NCI-H446 (cell line): ENCODE measurements around the gene BEX3.
"Not testable (repeated sequence)": the region's sequence is repeated elsewhere in the genome, so short reads cannot be mapped to it uniquely, and the experiment has no call there.

Experiments used
- DNase-seq, 2 experiments: peaks; one replicate each; lab custom pipeline; 2025; lab: John Stamatoyannopoulos, UW

Gene BEX3

GRCh38 chrX:103382877-103383276 lies 6.5 kb downstream of the BEX3 start:
- no peak for DNase-seq

GRCh38 chrX:103384672-103385071 lies 8.3 kb downstream of the BEX3 start:
- no peak for DNase-seq

GRCh38 chrX:103385283-103385830 lies 9.0 kb downstream of the BEX3 start:
- DNase-seq, result not testable (repeated sequence)

- DNase-seq, result no peak
Measured at GRCh38 chrX:103386332-103386731, 10.0 kb downstream of the BEX3 start.

- no peak for DNase-seq
Measured at GRCh38 chrX:103393487-103393886, 17.1 kb downstream of the BEX3 start.

GRCh38 chrX:103396186-103396585 lies 19.8 kb downstream of the BEX3 start:
- DNase-seq, result no peak

GRCh38 chrX:103396660-103397059 lies 20.3 kb downstream of the BEX3 start:
- no peak for DNase-seq

GRCh38 chrX:103397707-103398106 lies 21.4 kb downstream of the BEX3 start:
- no peak for DNase-seq

- DNase-seq, result no peak
Measured at GRCh38 chrX:103398421-103398864, 22.1 kb downstream of the BEX3 start.

- DNase-seq, result no peak
Measured at GRCh38 chrX:103399744-103400143, 23.4 kb downstream of the BEX3 start.

GRCh38 chrX:103400931-103401330 lies 24.6 kb downstream of the BEX3 start:
- DNase-seq, result no peak

- DNase-seq, result peak; percentile 8 to 66
Measured at GRCh38 chrX:103404231-103405008, 28.1 kb downstream of the BEX3 start.

GRCh38 chrX:103405009-103405333 lies 28.6 kb downstream of the BEX3 start:
- no peak for DNase-seq

- no peak for DNase-seq
Measured at GRCh38 chrX:103406256-103406655, 29.9 kb downstream of the BEX3 start.

GRCh38 chrX:103407776-103408175 lies 31.4 kb downstream of the BEX3 start:
- DNase-seq, result no peak

GRCh38 chrX:103411721-103412120 lies 35.4 kb downstream of the BEX3 start:
- not testable (repeated sequence) for DNase-seq

- no peak for DNase-seq
Measured at GRCh38 chrX:103413705-103414387, 37.5 kb downstream of the BEX3 start.

GRCh38 chrX:103414561-103414960 lies 38.2 kb downstream of the BEX3 start:
- DNase-seq, result no peak

GRCh38 chrX:103415068-103415467 lies 38.7 kb downstream of the BEX3 start:
- no peak for DNase-seq

- no peak for DNase-seq
Measured at GRCh38 chrX:103415528-103415927, 39.2 kb downstream of the BEX3 start.

- no peak for DNase-seq
Measured at GRCh38 chrX:103417370-103417769, 41.0 kb downstream of the BEX3 start.

GRCh38 chrX:103417933-103418332 lies 41.6 kb downstream of the BEX3 start:
- no peak for DNase-seq

GRCh38 chrX:103418811-103419340 lies 42.5 kb downstream of the BEX3 start:
- DNase-seq, result no peak
